Body of pancreas (tissue), 4 donors: ENCODE data around the gene SOD1. TPM values are rescaled to one million over a fixed set of nuclear protein-coding genes. Genes with fewer than 3 reads are reported as not detected.

ENCODE experiments used
- ATAC-seq: fragments of 150-250 bp; one replicate; pipeline ENCODE4 v1.9.1; 2016
- DNase-seq, 4 donors: peaks; one replicate each; pipeline ENCODE4 v3.0.0-alpha.2; 2019
- H3K27ac ChIP-seq, 4 donors: fragments of 200-600 bp; sonication (generic); 1 replicate in 3 of 4; 2 replicates in 1 of 4; pipeline versions ENCODE4 v1.5.1 to v1.6.1; 2016 to 2019; ENCODE audit warnings: mild to moderate bottlenecking in 1 of 4, mixed read lengths in 1 of 4, moderate library complexity in 1 of 4
- H3K27me3 ChIP-seq, 2 donors: fragments of 200-600 bp; sonication (generic); one replicate each; pipeline ENCODE4 v1.6.0; 2016; ENCODE audit warnings: mild to moderate bottlenecking in 1 of 2
- H3K36me3 ChIP-seq, 2 donors: fragments of 200-600 bp; sonication (generic); replicated peaks in 1 of 2; 2 replicates each; pipeline ENCODE4 v1.5.1; 2016; ENCODE audit warnings: low read depth in 2 of 2; ENCODE audit not compliant: insufficient read depth in 1 of 2
- H3K4me1 ChIP-seq: fragments of 200-600 bp; sonication (generic); one replicate; pipeline ENCODE4 v1.6.0; 2016
- H3K4me3 ChIP-seq, 2 donors: fragments of 200-600 bp; sonication (generic); 1 replicate in 1 of 2; 2 replicates in 1 of 2; pipeline ENCODE4 v1.5.1; 2016 to 2019
- H3K9me3 ChIP-seq, 3 donors: fragments of 200-600 bp; sonication (generic); 1 replicate in 2 of 3; 2 replicates in 1 of 3; pipeline ENCODE4 v1.5.1; 2016
- POLR2A ChIP-seq, 3 donors: fragments of 450-650 bp; IDR thresholded peaks; one replicate each; pipeline ENCODE4 v1.6.1; 2016; ENCODE audit warnings: antibody characterized with exemption in 3 of 3, mild to moderate bottlenecking in 2 of 3
- WGBS, 2 donors: methylation state at CpG; one replicate each; pipeline ENCODE4 v1.1.5; 2017; 5-methylcytosine and 5-hydroxymethylcytosine counted together
- intact Hi-C: fragments of 100-400 bp; cut with DNase I; formaldehyde crosslinking; loops from one replicate; pipeline ENCODE4 v1.15.1; 2023
- total RNA-seq, 2 donors: library from RNA; depleted of rRNA; stranded (reverse); fragments of >200 nt; gene quantifications; one replicate each; pipeline ENCODE4 v1.1.0, GENCODE V29; 2016
- TF ChIP-seq, protein P1 (sequence below), 7 experiments: fragments of 450-650 bp in 4 of 7; fragments of 200-600 bp in 3 of 7; sonication (generic) in 3 of 7; IDR thresholded peaks; one replicate each; pipeline ENCODE4 v1.5.1; 2016 to 2019; ENCODE audit warnings: antibody characterized with exemption in 7 of 7

The SOD1 gene
- total RNA-seq, 2 donors from 2014 or later: 77.6 to 84.7 TPM

DNA sequence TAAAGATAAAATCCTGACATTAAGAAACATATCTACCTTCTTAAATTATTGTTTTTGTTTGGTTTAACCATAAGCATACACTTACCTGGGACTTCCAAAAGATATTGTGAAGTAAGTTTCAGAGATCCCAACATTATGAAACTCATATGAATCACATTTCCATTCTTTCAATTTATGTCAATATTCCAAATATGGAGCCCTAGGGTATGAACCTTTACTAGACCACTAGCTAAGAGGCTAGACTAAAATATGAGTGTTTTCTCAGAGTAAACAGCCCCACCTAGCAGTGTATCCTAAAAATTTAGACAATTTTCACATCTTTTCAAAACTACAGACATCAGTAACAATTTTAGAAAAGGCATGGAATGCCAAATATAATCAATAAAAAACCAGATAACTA, 48.0 kb downstream of the SOD1 start:
- peaks cover 33% of the 10 kb centered on the region for H3K4me1 ChIP-seq
- intact Hi-C loops: no loop called here
- no peak overlapping the region for H3K4me3 ChIP-seq
- TF ChIP-seq POLR2A (IDR thresholded peaks at IDR 0.05): no peak
- TF ChIP-seq, protein P1, sequence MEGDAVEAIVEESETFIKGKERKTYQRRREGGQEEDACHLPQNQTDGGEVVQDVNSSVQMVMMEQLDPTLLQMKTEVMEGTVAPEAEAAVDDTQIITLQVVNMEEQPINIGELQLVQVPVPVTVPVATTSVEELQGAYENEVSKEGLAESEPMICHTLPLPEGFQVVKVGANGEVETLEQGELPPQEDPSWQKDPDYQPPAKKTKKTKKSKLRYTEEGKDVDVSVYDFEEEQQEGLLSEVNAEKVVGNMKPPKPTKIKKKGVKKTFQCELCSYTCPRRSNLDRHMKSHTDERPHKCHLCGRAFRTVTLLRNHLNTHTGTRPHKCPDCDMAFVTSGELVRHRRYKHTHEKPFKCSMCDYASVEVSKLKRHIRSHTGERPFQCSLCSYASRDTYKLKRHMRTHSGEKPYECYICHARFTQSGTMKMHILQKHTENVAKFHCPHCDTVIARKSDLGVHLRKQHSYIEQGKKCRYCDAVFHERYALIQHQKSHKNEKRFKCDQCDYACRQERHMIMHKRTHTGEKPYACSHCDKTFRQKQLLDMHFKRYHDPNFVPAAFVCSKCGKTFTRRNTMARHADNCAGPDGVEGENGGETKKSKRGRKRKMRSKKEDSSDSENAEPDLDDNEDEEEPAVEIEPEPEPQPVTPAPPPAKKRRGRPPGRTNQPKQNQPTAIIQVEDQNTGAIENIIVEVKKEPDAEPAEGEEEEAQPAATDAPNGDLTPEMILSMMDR (IDR thresholded peaks at IDR 0.05): no peak
- ATAC-seq: no peak
- no peak overlapping the region for H3K27ac ChIP-seq
- H3K9me3 ChIP-seq: no peaks in the 10 kb centered on the region
- DNase-seq: no peak
- H3K27me3 ChIP-seq: no peaks in the 10 kb centered on the region
- no peaks in the 10 kb centered on the region for H3K36me3 ChIP-seq

DNA sequence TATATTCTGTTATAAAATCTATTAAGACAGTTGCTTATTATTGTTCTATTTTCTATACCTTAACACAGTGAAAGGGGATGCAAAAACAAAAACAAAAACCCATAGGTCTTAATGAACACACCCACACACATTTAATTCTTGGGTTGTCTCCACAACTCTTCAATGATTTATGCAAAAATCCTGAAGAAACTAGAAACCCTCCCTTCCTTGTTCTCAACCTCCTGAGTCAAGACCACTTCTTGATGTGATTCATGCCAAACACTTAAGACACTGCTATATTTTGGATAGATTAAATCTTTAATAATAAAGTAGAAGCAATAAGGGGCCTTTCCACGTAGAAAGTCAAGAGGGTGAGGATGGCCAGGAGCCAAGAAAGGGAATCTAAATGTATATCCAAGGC, 49.0 kb downstream of the SOD1 start:
- TF ChIP-seq, protein P1 (IDR thresholded peaks at IDR 0.05): no peak
- no peak for TF ChIP-seq POLR2A (IDR thresholded peaks at IDR 0.05)
- intact Hi-C loops: no loop called here
- WGBS, 2 donors: 53 to 60% methylated on average over 1 of the region's 1 CpG
- Histone ChIP-seq H3K27me3 (no peaks in the 10 kb centered on the region), H3K27ac (no peak overlapping the region), H3K4me1 (peaks cover 38% of the 10 kb centered on the region), H3K36me3 (no peaks in the 10 kb centered on the region), H3K4me3 (no peak overlapping the region), H3K9me3 (no peaks in the 10 kb centered on the region)
- DNase-seq: no peak
- no peak for ATAC-seq

DNA sequence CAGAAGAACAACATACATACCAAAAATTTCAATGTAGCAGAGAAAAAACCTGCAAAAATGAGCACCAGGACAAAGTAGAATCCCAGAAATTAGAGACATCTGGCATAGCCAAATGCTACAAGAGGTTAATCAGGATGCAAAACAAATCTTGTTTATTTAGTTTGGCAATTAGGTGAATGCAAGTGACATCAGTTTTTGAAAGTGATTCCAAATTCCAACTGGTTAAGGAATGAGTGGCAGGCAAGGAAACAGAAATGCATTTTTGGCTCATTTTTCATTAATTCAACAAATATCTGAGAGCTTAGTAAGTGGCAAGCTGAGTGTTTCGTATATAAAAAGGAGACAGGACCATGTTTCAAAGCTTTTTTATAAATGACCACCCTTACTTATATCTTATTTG, 51.1 kb downstream of the SOD1 start:
- ATAC-seq (no peak), DNase-seq (no peak)
- H3K27me3 ChIP-seq: no peaks in the 10 kb centered on the region
- H3K27ac ChIP-seq: no peak overlapping the region
- peaks cover 53% of the 10 kb centered on the region for H3K4me1 ChIP-seq
- no peak overlapping the region for H3K4me3 ChIP-seq
- H3K36me3 ChIP-seq: no peaks in the 10 kb centered on the region
- 46 to 58% methylated on average over 1 of the region's 1 CpG for WGBS, 2 donors
- TF ChIP-seq POLR2A (IDR thresholded peaks at IDR 0.05): no peak
- TF ChIP-seq, protein P1 (IDR thresholded peaks at IDR 0.05): no peak
- no peaks in the 10 kb centered on the region for H3K9me3 ChIP-seq
- intact Hi-C loops: no loop called here

DNA sequence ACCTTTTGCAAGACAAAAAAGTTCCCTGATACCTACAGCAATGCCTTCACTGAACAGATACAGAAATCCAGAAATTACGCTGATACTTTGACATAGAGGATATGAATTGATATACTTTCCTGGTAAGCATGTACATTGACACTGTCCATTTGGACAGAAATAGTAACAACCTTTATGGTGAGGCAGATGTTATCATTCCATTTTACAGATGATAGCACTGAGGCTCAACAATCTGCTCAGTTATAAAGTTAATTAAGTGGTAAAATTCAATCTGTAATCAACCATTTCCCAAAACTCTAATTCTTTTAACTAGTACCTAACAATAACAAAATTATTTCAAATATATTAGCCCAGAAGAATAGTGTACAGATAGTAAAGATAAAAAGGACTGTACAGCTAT, 51.8 kb downstream of the SOD1 start:
- DNase-seq (no peak), ATAC-seq (no peak)
- H3K4me1 ChIP-seq: peaks cover 58% of the 10 kb centered on the region
- no peak overlapping the region for H3K27ac ChIP-seq
- H3K27me3 ChIP-seq: no peaks in the 10 kb centered on the region
- no peak for TF ChIP-seq POLR2A (IDR thresholded peaks at IDR 0.05)
- TF ChIP-seq, protein P1 (IDR thresholded peaks at IDR 0.05): no peak
- H3K36me3 ChIP-seq: no peaks in the 10 kb centered on the region
- no peak overlapping the region for H3K4me3 ChIP-seq
- no peaks in the 10 kb centered on the region for H3K9me3 ChIP-seq
- WGBS, 2 donors: 88 to 96% methylated on average over 1 of the region's 1 CpG
- intact Hi-C loops: no loop called here

DNA sequence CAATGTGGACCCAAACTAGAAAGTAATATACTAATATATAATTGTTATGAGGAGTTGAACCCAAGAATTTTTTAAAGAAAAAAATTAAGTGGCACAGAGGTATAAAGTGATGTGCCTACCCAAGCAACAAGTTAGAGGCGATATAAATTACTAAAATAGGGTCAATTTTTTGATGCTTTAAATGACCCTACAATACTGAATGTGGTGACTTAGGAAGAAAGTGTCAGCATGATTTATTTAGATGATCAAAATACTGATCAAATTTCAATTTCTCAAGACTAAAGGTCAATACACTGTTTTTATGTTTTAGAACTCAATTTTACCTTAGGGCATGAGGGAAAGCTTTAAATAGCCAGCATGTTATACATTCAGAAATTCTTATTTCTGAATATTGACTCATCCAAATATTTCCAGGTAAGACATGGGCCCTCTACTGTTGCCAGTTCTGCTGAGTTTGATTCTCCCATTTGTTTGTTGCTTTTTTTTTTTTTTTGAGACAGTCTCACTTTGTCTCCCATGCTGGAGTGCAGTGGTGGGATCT, 52.3 kb downstream of the SOD1 start:
- no peak for TF ChIP-seq POLR2A (IDR thresholded peaks at IDR 0.05)
- TF ChIP-seq, protein P1 (IDR thresholded peaks at IDR 0.05): no peak
- DNase-seq (no peak), ATAC-seq (no peak)
- no peak overlapping the region for H3K4me3 ChIP-seq
- no peaks in the 10 kb centered on the region for H3K9me3 ChIP-seq
- H3K27ac ChIP-seq: no peak overlapping the region
- WGBS, 2 donors: 95 to 96% methylated on average over 1 of the region's 1 CpG
- H3K4me1 ChIP-seq: peaks cover 57% of the 10 kb centered on the region
- no peaks in the 10 kb centered on the region for H3K36me3 ChIP-seq
- intact Hi-C loops: no loop called here
- H3K27me3 ChIP-seq: no peaks in the 10 kb centered on the region
